NK-92 (cell line): Measurements from ENCODE around the gene IRX6.

Experiments
- DNase-seq: peaks from one replicate; lab custom pipeline; 2025; ENCODE audit not compliant: unreplicated experiment; lab: John Stamatoyannopoulos, UW

The IRX6 gene

GRCh38 chr16:55323637-55324271 is at the start of gene IRX6:
IRX6 (plus strand) TSS chr16:55324203; CDS start chr16:55325092, 889 bp downstream.
- no peak for DNase-seq

GRCh38 chr16:55274391-55274790 is 49.6 kb upstream of the IRX6 start:
- no peak for DNase-seq

- no peak for DNase-seq
Measured at GRCh38 chr16:55275167-55275566, 48.8 kb upstream of the IRX6 start.

- DNase-seq: no peak
Measured at GRCh38 chr16:55275869-55276268, 48.1 kb upstream of the IRX6 start.

GRCh38 chr16:55277536-55277935 is 46.5 kb upstream of the IRX6 start:
- DNase-seq: no peak

- no peak for DNase-seq
Measured at GRCh38 chr16:55279598-55279997, 44.4 kb upstream of the IRX6 start.

- no peak for DNase-seq
Measured at GRCh38 chr16:55280587-55280986, 43.4 kb upstream of the IRX6 start.

- DNase-seq: no peak
Measured at GRCh38 chr16:55282441-55282840, 41.6 kb upstream of the IRX6 start.

GRCh38 chr16:55283812-55284717 is 39.9 kb upstream of the IRX6 start:
- no peak for DNase-seq

GRCh38 chr16:55284718-55285099 is 39.3 kb upstream of the IRX6 start:
- DNase-seq: no peak

GRCh38 chr16:55285586-55285985 is 38.4 kb upstream of the IRX6 start:
- no peak for DNase-seq

GRCh38 chr16:55289353-55289752 is 34.6 kb upstream of the IRX6 start:
- no peak for DNase-seq

- no peak for DNase-seq
Measured at GRCh38 chr16:55291847-55292246, 32.2 kb upstream of the IRX6 start.

GRCh38 chr16:55292491-55292890 is 31.5 kb upstream of the IRX6 start:
- DNase-seq: no peak

- no peak for DNase-seq
Measured at GRCh38 chr16:55294129-55294528, 29.9 kb upstream of the IRX6 start.

GRCh38 chr16:55294931-55295342 is 29.1 kb upstream of the IRX6 start:
- no peak for DNase-seq

- no peak for DNase-seq
Measured at GRCh38 chr16:55297062-55297909, 26.7 kb upstream of the IRX6 start.

- no peak for DNase-seq
Measured at GRCh38 chr16:55297910-55298479, 26.0 kb upstream of the IRX6 start.

- DNase-seq: no peak
Measured at GRCh38 chr16:55301385-55302008, 22.5 kb upstream of the IRX6 start.

GRCh38 chr16:55302635-55303034 is 21.4 kb upstream of the IRX6 start:
- DNase-seq: no peak

GRCh38 chr16:55308973-55309372 is 15.0 kb upstream of the IRX6 start:
- no peak for DNase-seq
